Smooth muscle cell (in vitro differentiated cells): ENCODE data around the gene SNX10. TPM values are rescaled to one million over a fixed set of nuclear protein-coding genes. Genes with fewer than 3 reads are reported as not detected.

ENCODE experiments used
- DNase-seq: peaks from one replicate; lab custom pipeline; 2025; ENCODE audit not compliant: unreplicated experiment; lab: John Stamatoyannopoulos, UW
- H2AFZ ChIP-seq: fragments of 200-600 bp; sonication (generic); 2 replicates; pipeline ENCODE4 v1.6.0; 2016; ENCODE audit warnings: antibody characterized with exemption, low read depth, mild to moderate bottlenecking
- H3F3A ChIP-seq: fragments of 200-600 bp; sonication (generic); 2 replicates; pipeline ENCODE4 v1.6.0; 2017; ENCODE audit warnings: antibody characterized with exemption, low read depth
- H3K27ac ChIP-seq: fragments of 200-600 bp; sonication (generic); 2 replicates; pipeline ENCODE4 v1.5.1; 2016; ENCODE audit warnings: low read depth, mild to moderate bottlenecking
- H3K27me3 ChIP-seq: fragments of 200-600 bp; sonication (generic); 2 replicates; pipeline ENCODE4 v1.6.1; 2016; ENCODE audit warnings: low read depth, mild to moderate bottlenecking
- H3K36me3 ChIP-seq: fragments of 200-600 bp; sonication (generic); 2 replicates; pipeline ENCODE4 v1.5.1; 2016; ENCODE audit warnings: low read depth
- H3K4me1 ChIP-seq: fragments of 200-600 bp; sonication (generic); 2 replicates; pipeline ENCODE4 v1.5.1; 2016; ENCODE audit warnings: low read depth
- H3K4me2 ChIP-seq: fragments of 200-600 bp; sonication (generic); 2 replicates; pipeline ENCODE4 v1.6.0; 2016; ENCODE audit warnings: mild to moderate bottlenecking
- H3K4me3 ChIP-seq: fragments of 200-600 bp; sonication (generic); 2 replicates; pipeline ENCODE4 v1.5.1; 2016; ENCODE audit warnings: mild to moderate bottlenecking
- H3K79me2 ChIP-seq: fragments of 200-600 bp; sonication (generic); 2 replicates; pipeline ENCODE4 v1.6.0; 2016; ENCODE audit warnings: low read depth, mild to moderate bottlenecking
- H3K9ac ChIP-seq: fragments of 200-600 bp; sonication (generic); 2 replicates; pipeline ENCODE4 v1.6.0; 2016; ENCODE audit warnings: low read depth
- H3K9me3 ChIP-seq: fragments of 200-600 bp; sonication (generic); replicated peaks from 2 replicates; pipeline ENCODE4 v1.5.1; 2016; ENCODE audit warnings: low read depth
- H4K20me1 ChIP-seq: fragments of 200-600 bp; sonication (generic); 2 replicates; pipeline ENCODE4 v1.6.0; 2016; ENCODE audit warnings: low read depth
- CTCF ChIP-seq: fragments of 200-600 bp; sonication (generic); IDR thresholded peaks from 2 replicates; pipeline ENCODE4 v1.5.1; 2017; ENCODE audit warnings: borderline replicate concordance, mild to moderate bottlenecking, antibody characterized with exemption; ENCODE audit not compliant: insufficient read depth, poor library complexity, severe bottlenecking
- WGBS: methylation state at CpG from one replicate; pipeline ENCODE4 v1.1.7; 2016; ENCODE audit warnings: low lambda C conversion rate; 5-methylcytosine and 5-hydroxymethylcytosine counted together
- polyA plus RNA-seq: library from polyadenylated mRNA; unstranded; fragments of >200 nt; fragmentation: Nextera tagmentation; extraction: Ambion mirVana; gene quantifications from 2 replicates; pipeline ENCODE4 v1.2.1, GENCODE V29; 2016
- total RNA-seq: library from RNA; depleted of rRNA; stranded (reverse); fragments of >200 nt; gene quantifications from 2 replicates; pipeline ENCODE4 v1.2.3, GENCODE V29; 2014

Gene SNX10
- total and polyA plus RNA-seq, 2 experiments from 2014 or later: 1.1 to 2.2 TPM

GRCh38 chr7:26305090-26305868 lies 13.6 kb downstream of the SNX10 start:
- H4K20me1 ChIP-seq: no peaks in the 10 kb centered on the region
- no peaks in the 10 kb centered on the region for H3K27me3 ChIP-seq
- H3K4me1 ChIP-seq: no peaks in the 10 kb centered on the region
- 84% methylated on average over 9 of the region's 9 CpGs for WGBS
- DNase-seq: no peak
- H3K9me3 ChIP-seq: no peaks in the 10 kb centered on the region
- H3K36me3 ChIP-seq: no peaks in the 10 kb centered on the region
- H3K4me3 ChIP-seq: no peak overlapping the region
- no peak overlapping the region for H3K27ac ChIP-seq
- H2AFZ ChIP-seq: no peak overlapping the region
- no peak overlapping the region for H3K4me2 ChIP-seq
- peaks cover 3% of the 10 kb centered on the region for H3F3A ChIP-seq
- no peak overlapping the region for H3K9ac ChIP-seq
- TF ChIP-seq CTCF: no peak
- H3K79me2 ChIP-seq: no peaks in the 10 kb centered on the region

GRCh38 chr7:26305869-26306665 lies 14.4 kb downstream of the SNX10 start:
- Histone ChIP-seq H3K4me3 (no peak overlapping the region), H3F3A (peaks cover 3% of the 10 kb centered on the region), H3K4me1 (no peaks in the 10 kb centered on the region), H3K79me2 (no peaks in the 10 kb centered on the region), H4K20me1 (no peaks in the 10 kb centered on the region), H3K27ac (no peak overlapping the region), H3K9me3 (no peaks in the 10 kb centered on the region), H2AFZ (no peak overlapping the region), H3K36me3 (no peaks in the 10 kb centered on the region), H3K9ac (no peak overlapping the region), H3K27me3 (no peaks in the 10 kb centered on the region), H3K4me2 (no peak overlapping the region)
- WGBS: 94% methylated on average over 16 of the region's 16 CpGs
- no peak for TF ChIP-seq CTCF
- DNase-seq: no peak

- H3K4me3 ChIP-seq: no peak overlapping the region
- WGBS: 82% methylated on average over 3 of the region's 3 CpGs
Observed at GRCh38 chr7:26306790-26307189, 15.1 kb downstream of the SNX10 start.

More at GRCh38 chr7:26306790-26307189, 15.1 kb downstream of the SNX10 start:
- Histone ChIP-seq H3K27me3 (no peaks in the 10 kb centered on the region), H3K9ac (no peak overlapping the region), H3K9me3 (no peaks in the 10 kb centered on the region), H4K20me1 (no peaks in the 10 kb centered on the region), H2AFZ (peak overlapping the region; percentile 20), H3K36me3 (no peaks in the 10 kb centered on the region), H3K79me2 (no peaks in the 10 kb centered on the region), H3K27ac (no peak overlapping the region), H3K4me1 (no peaks in the 10 kb centered on the region), H3K4me2 (no peak overlapping the region), H3F3A (peaks cover 3% of the 10 kb centered on the region)
- DNase-seq: no peak
- TF ChIP-seq CTCF: no peak
